ENCODE measurements around the gene LAMA4. TPM values are rescaled to one million over a fixed set of nuclear protein-coding genes. Genes with fewer than 3 reads are reported as not detected.

The LAMA4 gene
- total RNA-seq, 1 donor from 2014 or later, result 0.56 TPM

GRCh38 chr6:112205427-112206109, 48.8 kb downstream of the LAMA4 start:
- Mint-ChIP-seq H3K4me3 (no peak overlapping the region), H3K36me3 (peaks cover 2% of the 10 kb centered on the region), H3K9me3 (peaks cover 10% of the 10 kb centered on the region), H3K27ac (no peak overlapping the region), H3K27me3 (ENCODE audit: insufficient read depth, low read depth) (peaks cover 5% of the 10 kb centered on the region), H3K4me1 (peaks cover 47% of the 10 kb centered on the region)
- H3K4me3 ChIP-seq, result no peak overlapping the region
- no peak overlapping the region for H3K4me2 ChIP-seq
- no peak overlapping the region for H3K9ac ChIP-seq
- TF ChIP-seq EZH2 (IDR thresholded peaks at IDR 0.05), result no peak
- TF ChIP-seq EZH2phosphoT487 (IDR thresholded peaks at IDR 0.05), result no peak
- TF ChIP-seq, protein P1, sequence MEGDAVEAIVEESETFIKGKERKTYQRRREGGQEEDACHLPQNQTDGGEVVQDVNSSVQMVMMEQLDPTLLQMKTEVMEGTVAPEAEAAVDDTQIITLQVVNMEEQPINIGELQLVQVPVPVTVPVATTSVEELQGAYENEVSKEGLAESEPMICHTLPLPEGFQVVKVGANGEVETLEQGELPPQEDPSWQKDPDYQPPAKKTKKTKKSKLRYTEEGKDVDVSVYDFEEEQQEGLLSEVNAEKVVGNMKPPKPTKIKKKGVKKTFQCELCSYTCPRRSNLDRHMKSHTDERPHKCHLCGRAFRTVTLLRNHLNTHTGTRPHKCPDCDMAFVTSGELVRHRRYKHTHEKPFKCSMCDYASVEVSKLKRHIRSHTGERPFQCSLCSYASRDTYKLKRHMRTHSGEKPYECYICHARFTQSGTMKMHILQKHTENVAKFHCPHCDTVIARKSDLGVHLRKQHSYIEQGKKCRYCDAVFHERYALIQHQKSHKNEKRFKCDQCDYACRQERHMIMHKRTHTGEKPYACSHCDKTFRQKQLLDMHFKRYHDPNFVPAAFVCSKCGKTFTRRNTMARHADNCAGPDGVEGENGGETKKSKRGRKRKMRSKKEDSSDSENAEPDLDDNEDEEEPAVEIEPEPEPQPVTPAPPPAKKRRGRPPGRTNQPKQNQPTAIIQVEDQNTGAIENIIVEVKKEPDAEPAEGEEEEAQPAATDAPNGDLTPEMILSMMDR (IDR thresholded peaks at IDR 0.05), result no peak
- H3K27ac ChIP-seq, result no peak overlapping the region
- H4K20me1 ChIP-seq (ENCODE audit: low read depth), result no peaks in the 10 kb centered on the region
- no peak overlapping the region for H2AFZ ChIP-seq (replicated peaks)
- H3K79me2 ChIP-seq (ENCODE audit: low read depth), result no peaks in the 10 kb centered on the region
- no peaks in the 10 kb centered on the region for H3K36me3 ChIP-seq
- no peaks in the 10 kb centered on the region for H3K9me3 ChIP-seq (ENCODE audit: low read depth)
- H3K4me1 ChIP-seq, result peaks cover 21% of the 10 kb centered on the region
- DNase-seq (ENCODE audit: low spot score), result no peak
- H3F3A ChIP-seq (ENCODE audit: low read depth), result no peaks in the 10 kb centered on the region
- no peaks in the 10 kb centered on the region for H3K27me3 ChIP-seq

- no peak overlapping the region for H3K4me3 ChIP-seq
- H3K79me2 ChIP-seq (ENCODE audit: low read depth), result no peaks in the 10 kb centered on the region
- no peak for TF ChIP-seq EZH2phosphoT487 (IDR thresholded peaks at IDR 0.05)
- TF ChIP-seq, protein P1 (IDR thresholded peaks at IDR 0.05), result no peak
- no peak for TF ChIP-seq EZH2 (IDR thresholded peaks at IDR 0.05)
- no peaks in the 10 kb centered on the region for H3K27me3 ChIP-seq
- Mint-ChIP-seq H3K36me3 (peaks cover 5% of the 10 kb centered on the region), H3K27ac (no peak overlapping the region), H3K4me3 (no peak overlapping the region), H3K27me3 (ENCODE audit: insufficient read depth, low read depth) (peaks cover 10% of the 10 kb centered on the region), H3K4me1 (peaks cover 44% of the 10 kb centered on the region), H3K9me3 (peaks cover 10% of the 10 kb centered on the region)
- peaks cover 21% of the 10 kb centered on the region for H3K4me1 ChIP-seq
- no peak overlapping the region for H2AFZ ChIP-seq (replicated peaks)
- H4K20me1 ChIP-seq (ENCODE audit: low read depth), result no peaks in the 10 kb centered on the region
- H3F3A ChIP-seq (ENCODE audit: low read depth), result no peaks in the 10 kb centered on the region
- H3K4me2 ChIP-seq, result no peak overlapping the region
- no peaks in the 10 kb centered on the region for H3K36me3 ChIP-seq
- H3K27ac ChIP-seq, result no peak overlapping the region
- no peak overlapping the region for H3K9ac ChIP-seq
- no peaks in the 10 kb centered on the region for H3K9me3 ChIP-seq (ENCODE audit: low read depth)
- DNase-seq (ENCODE audit: low spot score), result no peak
Observed at GRCh38 chr6:112204350-112204706, 50.0 kb downstream of the LAMA4 start.

DNA sequence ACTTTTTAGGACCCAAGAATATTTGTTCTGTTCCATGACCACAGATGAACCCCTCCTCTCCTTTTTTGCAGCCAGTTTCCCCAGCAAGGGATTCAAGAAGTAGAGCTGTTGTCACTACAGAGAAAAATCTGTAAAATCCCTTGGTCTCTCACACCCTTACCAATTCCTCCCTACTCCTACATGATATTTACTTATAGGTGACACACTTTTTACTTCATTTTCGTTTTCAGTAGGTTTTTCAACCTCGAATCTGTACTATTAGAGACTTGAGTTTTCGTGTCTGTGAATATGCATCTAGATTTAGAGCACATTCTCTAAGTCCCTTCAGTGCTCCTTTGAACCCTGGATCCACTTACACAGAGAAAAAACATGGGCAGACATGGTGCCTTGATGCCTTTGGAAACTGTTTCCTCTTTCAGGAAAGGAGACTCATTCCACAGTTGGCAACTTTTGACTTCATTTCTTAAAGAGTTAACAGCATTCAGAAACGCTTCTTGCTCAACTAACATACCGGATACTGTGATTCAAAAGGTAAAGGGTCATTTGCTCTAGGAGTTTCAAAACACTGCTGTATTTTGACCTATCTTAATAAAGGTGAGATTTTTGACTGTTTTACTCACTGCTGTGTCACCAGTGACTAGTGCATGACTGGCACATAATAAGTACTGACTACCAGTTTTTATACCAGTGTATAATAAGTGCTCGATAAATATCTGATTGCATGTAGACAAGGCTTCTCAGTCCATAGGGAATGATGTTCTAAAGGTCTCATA, 50.6 kb downstream of the LAMA4 start:
- Histone ChIP-seq H3K27ac (no peak overlapping the region), H3K4me2 (peak overlapping the region; percentile 50), H3F3A (ENCODE audit: low read depth) (no peaks in the 10 kb centered on the region), H3K4me1 (peaks cover 21% of the 10 kb centered on the region), H2AFZ (replicated peaks) (peak overlapping the region; percentile 38), H3K36me3 (no peaks in the 10 kb centered on the region), H3K79me2 (ENCODE audit: low read depth) (no peaks in the 10 kb centered on the region), H3K9ac (no peak overlapping the region), H3K4me3 (no peak overlapping the region), H3K9me3 (ENCODE audit: low read depth) (no peaks in the 10 kb centered on the region), H3K27me3 (no peaks in the 10 kb centered on the region), H4K20me1 (ENCODE audit: low read depth) (no peaks in the 10 kb centered on the region)
- Mint-ChIP-seq H3K9me3 (peaks cover 10% of the 10 kb centered on the region), H3K4me1 (peaks cover 44% of the 10 kb centered on the region), H3K27me3 (ENCODE audit: insufficient read depth, low read depth) (peaks cover 11% of the 10 kb centered on the region), H3K36me3 (peaks cover 4% of the 10 kb centered on the region), H3K27ac (peak overlapping the region; percentile 48), H3K4me3 (no peak overlapping the region)
- TF ChIP-seq EZH2phosphoT487 (IDR thresholded peaks at IDR 0.05), result no peak
- TF ChIP-seq, protein P1 (IDR thresholded peaks at IDR 0.05), result no peak
- no peak for TF ChIP-seq EZH2 (IDR thresholded peaks at IDR 0.05)
- no peak for DNase-seq (ENCODE audit: low spot score)

Data from neural progenitor cell (in vitro differentiated cells).